HepG2 (cell line): ENCODE results near the gene RAB11FIP5. TPM values are rescaled to one million over a fixed set of nuclear protein-coding genes. Genes with fewer than 3 reads are reported as not detected.

Experiments used
- ATAC-seq: fragments of 200-7000 bp; cut with Tn5 transposase; 3 replicates; pipeline ENCODE4 v1.9.1; 2020; ENCODE audit warnings: mild to moderate bottlenecking, moderate library complexity
- BruUV-seq: library from RNA; stranded (reverse); fragments of 400-500 nt; replicated peaks from 2 replicates; lab custom pipeline; 2021; lab: Mats Ljungman, UMichigan
- CTCF ChIA-PET: fragments of 300-600 bp; formaldehyde crosslinking; extraction: SDS; loops from one replicate; lab custom pipeline; 2021; ENCODE audit warnings: low total read pairs, inconsistent platforms, low intra/inter-chr PET ratio; lab: Yijun Ruan, JAX
- POLR2A ChIA-PET: fragments of 350-600 bp; sonication (Branson Sonifier 250); formaldehyde crosslinking; loops from one replicate; lab custom pipeline; 2020; ENCODE audit warnings: antibody characterized with exemption, inconsistent platforms; lab: Yijun Ruan, JAX
- DNase-seq: peaks from one replicate; pipeline ENCODE4 v3.0.0-alpha.2; 2015; ENCODE audit warnings: low spot score
- FAIRE-seq: peaks from 3 replicates; lab custom pipeline; 2011; peaks lifted over from hg19 to GRCh38; lab: Jason Lieb, UNC
- H2AFZ ChIP-seq: one replicate; pipeline ENCODE4 v1.6.1; 2011; ENCODE audit warnings: low read length, inconsistent platforms
- H3K27ac ChIP-seq: fragments of 300-600 bp; 3 replicates; pipeline ENCODE4 v1.8.0; 2011; ENCODE audit warnings: mixed run types, mild to moderate bottlenecking, mixed read lengths, low read length, inconsistent platforms; ENCODE audit not compliant: insufficient read depth; ENCODE audit errors: extremely low read length
- H3K27me3 ChIP-seq, 2 experiments: fragments of 200-600 bp in 1 of 2; 2 replicates in 1 of 2; 3 replicates in 1 of 2; pipeline versions ENCODE4 v1.6.0 to v1.8.0; 2011; ENCODE audit warnings: low read length in 2 of 2, mild to moderate bottlenecking in 2 of 2, moderate library complexity in 2 of 2, inconsistent platforms in 1 of 2; ENCODE audit not compliant: insufficient read depth in 2 of 2, control insufficient read depth in 1 of 2
- H3K36me3 ChIP-seq, 2 experiments: fragments of 200-600 bp in 1 of 2; replicated peaks in 1 of 2; 2 replicates in 1 of 2; 3 replicates in 1 of 2; pipeline versions ENCODE4 v1.5.1 to v1.8.0; 2011; ENCODE audit warnings: low read length in 2 of 2, inconsistent platforms in 1 of 2; ENCODE audit not compliant: insufficient read depth in 2 of 2, control insufficient read depth in 1 of 2
- H3K4me1 ChIP-seq: 2 replicates; pipeline ENCODE4 v1.5.1; 2012; ENCODE audit warnings: low read length, inconsistent platforms; ENCODE audit not compliant: insufficient read depth
- H3K4me2 ChIP-seq: 2 replicates; pipeline ENCODE4 v1.6.0; 2011; ENCODE audit warnings: low read depth, low read length, inconsistent platforms
- H3K4me3 ChIP-seq, 3 experiments: fragments of 200-600 bp in 1 of 3; sonication (generic), shearing (Covaris generic) in 1 of 3; replicated peaks in 1 of 3; 2 replicates each; pipeline ENCODE4 v1.5.1; 2011 to 2016; ENCODE audit warnings: low read length in 3 of 3, inconsistent platforms in 2 of 3, low read depth in 2 of 3, mild to moderate bottlenecking in 2 of 3, control low read depth in 1 of 3, mixed read lengths in 1 of 3; ENCODE audit not compliant: insufficient read depth in 1 of 3
- H3K79me2 ChIP-seq: one replicate; pipeline ENCODE4 v1.6.1; 2011; ENCODE audit warnings: low read length, inconsistent platforms; ENCODE audit not compliant: insufficient read depth
- H3K9ac ChIP-seq: 2 replicates; pipeline ENCODE4 v1.6.0; 2011; ENCODE audit warnings: mild to moderate bottlenecking, low read depth, low read length, inconsistent platforms; ENCODE audit not compliant: insufficient read depth
- H3K9me3 ChIP-seq: 2 replicates; pipeline ENCODE4 v1.5.1; 2012; ENCODE audit warnings: mild to moderate bottlenecking, low read length
- H4K20me1 ChIP-seq: 2 replicates; pipeline ENCODE4 v1.6.0; 2011; ENCODE audit warnings: inconsistent platforms, mild to moderate bottlenecking, low read length, moderate library complexity; ENCODE audit not compliant: insufficient read depth
- BRD4 ChIP-seq: sonication (generic); formaldehyde crosslinking; IDR thresholded peaks from 2 replicates; pipeline ENCODE4 v1.4.0; 2020; ENCODE audit warnings: missing genetic modification reagents
- PTBP1 ChIP-seq: fragments of 200-400 bp; formaldehyde crosslinking; IDR thresholded peaks from 2 replicates; pipeline ENCODE4 v1.6.1; 2018; ENCODE audit warnings: low read length, low read depth; ENCODE audit not compliant: poor library complexity, severe bottlenecking
- SPEN ChIP-seq: sonication (generic); formaldehyde crosslinking; IDR thresholded peaks from 2 replicates; pipeline ENCODE4 v1.5.1; 2020; ENCODE audit warnings: low read depth, mild to moderate bottlenecking, missing genetic modification reagents
- TBP ChIP-seq: sonication (generic); formaldehyde crosslinking; IDR thresholded peaks from 2 replicates; pipeline ENCODE4 v1.5.0; 2020; ENCODE audit warnings: missing genetic modification reagents
- TBX3 ChIP-seq: fragments of 450-650 bp; IDR thresholded peaks from 2 replicates; pipeline ENCODE4 v1.6.1; 2017; ENCODE audit warnings: antibody characterized with exemption, mild to moderate bottlenecking, inconsistent platforms, borderline replicate concordance
- TEAD3 ChIP-seq: optimal IDR thresholded peaks from 2 replicates; pipeline ENCODE3; 2016; ENCODE audit warnings: borderline replicate concordance
- TFAP4 ChIP-seq: sonication (generic); IDR thresholded peaks from 2 replicates; pipeline ENCODE4 v1.6.1; 2016; ENCODE audit warnings: low read depth, borderline replicate concordance
- ZNF614 ChIP-seq: IDR thresholded peaks from 2 replicates; pipeline ENCODE4 v1.6.1; 2018; ENCODE audit warnings: missing biosample characterization, missing genetic modification reagents, inconsistent platforms, borderline replicate concordance
- ZNF850 ChIP-seq: sonication (generic); formaldehyde crosslinking; conservative IDR thresholded peaks from 2 replicates; pipeline ENCODE4 v1.9.0; 2021; ENCODE audit warnings: mild to moderate bottlenecking, missing genetic modification reagents
- WGBS: methylation state at CpG from one replicate; pipeline ENCODE4 v1.1.6; 2017; ENCODE audit warnings: low lambda C conversion rate; 5-methylcytosine and 5-hydroxymethylcytosine counted together
- in situ Hi-C: cut with HindIII; loops from 2 replicates; pipeline ENCODE4 v1.10.0; 2017; ENCODE audit warnings: low pct_unique_long_range_greater_than_20kb; ENCODE audit not compliant: extremely low pct_ligation_motif_present
- intact Hi-C: fragments of 100-400 bp; cut with micrococcal nuclease; formaldehyde crosslinking; loops from one replicate; pipeline ENCODE4 v1.10.0; 2022; ENCODE audit not compliant: unreplicated experiment
- polyA plus RNA-seq, 8 experiments: library from polyadenylated mRNA; depleted of rRNA in 3 of 8; stranded (reverse) in 7 of 8; unstranded in 1 of 8; fragments of >200 nt; fragmentation: Illumina TruSeq in 4 of 8; extraction: Trizol in 4 of 8; gene quantifications; 2 replicates each; pipeline versions ENCODE4 v1.2.1 to v1.2.3, GENCODE V29; 2011 to 2016; ENCODE audit warnings: low read depth in 4 of 8, missing spikeins in 1 of 8, mixed read lengths in 1 of 8; ENCODE audit not compliant: insufficient read depth in 1 of 8
- total RNA-seq, 5 experiments: library from RNA; depleted of rRNA; stranded (reverse); fragments of >200 nt; fragmentation: Illumina TruSeq; extraction: Trizol; gene quantifications; 2 replicates each; pipeline ENCODE4 v1.2.3, GENCODE V29; 2016; ENCODE audit warnings: low read depth in 1 of 5
- TF ChIP-seq, protein P1 (sequence below), 2 experiments: sonication (generic) in 1 of 2; formaldehyde crosslinking in 1 of 2; IDR thresholded peaks; 2 replicates each; pipeline versions ENCODE4 v1.6.1 to v1.9.0; 2014 to 2022; ENCODE audit warnings: antibody characterized with exemption in 1 of 2, borderline replicate concordance in 1 of 2, inconsistent platforms in 1 of 2, low read depth in 1 of 2, missing genetic modification reagents in 1 of 2

Gene RAB11FIP5
- total and polyA plus RNA-seq, 2 of the 13 experiments (the other 11 are each of a cell fraction or from before 2014, with no cell fraction given): 9.4 to 22.9 TPM

DNA sequence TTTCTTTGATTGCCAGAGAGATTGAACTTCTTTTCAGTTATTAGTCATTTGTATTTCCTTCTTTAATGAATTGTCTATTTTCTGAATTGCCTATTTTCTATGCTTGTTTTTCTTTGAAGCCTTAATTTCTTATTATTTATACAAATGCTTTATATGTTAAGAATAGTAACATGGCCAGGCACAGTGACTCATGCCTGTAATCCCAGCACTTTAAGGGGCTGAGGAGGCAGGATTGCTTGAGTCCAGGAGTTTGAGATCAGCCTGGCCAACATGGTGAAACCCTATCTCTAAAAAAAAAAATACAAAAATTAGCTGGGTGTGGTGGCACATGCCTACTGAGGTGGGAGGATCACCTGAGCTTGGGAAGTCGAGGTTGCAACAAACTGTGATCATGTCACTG is 4.7 kb upstream of the RAB11FIP5 start:
- no peak overlapping the region for H2AFZ ChIP-seq
- TF ChIP-seq TBX3 (no peak), TEAD3 (no peak), TBP (no peak), SPEN (CRISPR knock-in tag) (no peak), BRD4 (CRISPR knock-in tag) (no peak), ZNF614 (no peak), TFAP4 (no peak), ZNF850 (no peak), PTBP1 (no peak)
- TF ChIP-seq, protein P1, sequence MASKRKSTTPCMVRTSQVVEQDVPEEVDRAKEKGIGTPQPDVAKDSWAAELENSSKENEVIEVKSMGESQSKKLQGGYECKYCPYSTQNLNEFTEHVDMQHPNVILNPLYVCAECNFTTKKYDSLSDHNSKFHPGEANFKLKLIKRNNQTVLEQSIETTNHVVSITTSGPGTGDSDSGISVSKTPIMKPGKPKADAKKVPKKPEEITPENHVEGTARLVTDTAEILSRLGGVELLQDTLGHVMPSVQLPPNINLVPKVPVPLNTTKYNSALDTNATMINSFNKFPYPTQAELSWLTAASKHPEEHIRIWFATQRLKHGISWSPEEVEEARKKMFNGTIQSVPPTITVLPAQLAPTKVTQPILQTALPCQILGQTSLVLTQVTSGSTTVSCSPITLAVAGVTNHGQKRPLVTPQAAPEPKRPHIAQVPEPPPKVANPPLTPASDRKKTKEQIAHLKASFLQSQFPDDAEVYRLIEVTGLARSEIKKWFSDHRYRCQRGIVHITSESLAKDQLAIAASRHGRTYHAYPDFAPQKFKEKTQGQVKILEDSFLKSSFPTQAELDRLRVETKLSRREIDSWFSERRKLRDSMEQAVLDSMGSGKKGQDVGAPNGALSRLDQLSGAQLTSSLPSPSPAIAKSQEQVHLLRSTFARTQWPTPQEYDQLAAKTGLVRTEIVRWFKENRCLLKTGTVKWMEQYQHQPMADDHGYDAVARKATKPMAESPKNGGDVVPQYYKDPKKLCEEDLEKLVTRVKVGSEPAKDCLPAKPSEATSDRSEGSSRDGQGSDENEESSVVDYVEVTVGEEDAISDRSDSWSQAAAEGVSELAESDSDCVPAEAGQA (IDR thresholded peaks at IDR 0.05; ENCODE audit: low read depth): no peak
- TF ChIP-seq, protein P1 (CRISPR knock-in tag; IDR thresholded peaks at IDR 0.05; ENCODE audit: borderline replicate concordance): no peak
- TF ChIP-seq, all 625 proteins: peak for 0
- no TSS peak for BruUV-seq
- no peak overlapping the region for H3K27ac ChIP-seq
- FAIRE-seq (no peak), DNase-seq (no peak), ATAC-seq (no peak)
- no peaks in the 10 kb centered on the region; a peak in 1 of 5 replicates for H3K27me3 ChIP-seq
- H3K9ac ChIP-seq: no peak overlapping the region
- ChIA-PET CTCF (no interaction called here), POLR2A (no interaction called here)
- no peaks in the 10 kb centered on the region for H3K36me3 ChIP-seq
- no peaks in the 10 kb centered on the region for H3K9me3 ChIP-seq
- H3K4me1 ChIP-seq: peaks cover 40% of the 10 kb centered on the region
- H3K4me3 ChIP-seq: no peak overlapping the region
- no peaks in the 10 kb centered on the region for H4K20me1 ChIP-seq
- in situ Hi-C loops: no loop called here
- no peaks in the 10 kb centered on the region for H3K79me2 ChIP-seq
- intact Hi-C loops: no loop called here
- H3K4me2 ChIP-seq: no peak overlapping the region
- WGBS: 20% methylated on average over 1 of the region's 1 CpG
